ENCODE data around the gene PHF2.

The PHF2 gene

GRCh38 chr9:93656426-93657239 is 80.2 kb downstream of the PHF2 start:
- FAIRE-seq (no peak), DNase-seq (ENCODE audit: insufficient read length, low spot score) (no peak)
- no peak for TF ChIP-seq POLR2A (IDR thresholded peaks at IDR 0.05; ENCODE audit: low read depth, low read length)

GRCh38 chr9:93657331-93658111 is 81.1 kb downstream of the PHF2 start:
- FAIRE-seq (no peak), DNase-seq (ENCODE audit: insufficient read length, low spot score) (no peak)
- no peak for TF ChIP-seq POLR2A (IDR thresholded peaks at IDR 0.05; ENCODE audit: low read depth, low read length)

- FAIRE-seq (no peak), DNase-seq (ENCODE audit: insufficient read length, low spot score) (no peak)
- no peak for TF ChIP-seq POLR2A (IDR thresholded peaks at IDR 0.05; ENCODE audit: low read depth, low read length)
Measured at GRCh38 chr9:93658184-93658925, 82.0 kb downstream of the PHF2 start.

GRCh38 chr9:93659044-93659836 is 82.9 kb downstream of the PHF2 start:
- TF ChIP-seq POLR2A (IDR thresholded peaks at IDR 0.05; ENCODE audit: low read depth, low read length), result no peak
- DNase-seq (ENCODE audit: insufficient read length, low spot score) (no peak), FAIRE-seq (no peak)

GRCh38 chr9:93659837-93660177 is 83.4 kb downstream of the PHF2 start:
- no peak for FAIRE-seq
- TF ChIP-seq POLR2A (IDR thresholded peaks at IDR 0.05; ENCODE audit: low read depth, low read length), result no peak
- DNase-seq (ENCODE audit: insufficient read length, low spot score), result no peak

- FAIRE-seq (no peak), DNase-seq (ENCODE audit: insufficient read length, low spot score) (no peak)
- TF ChIP-seq POLR2A (IDR thresholded peaks at IDR 0.05; ENCODE audit: low read depth, low read length), result no peak
Measured at GRCh38 chr9:93660352-93661046, 84.1 kb downstream of the PHF2 start.

GRCh38 chr9:93661591-93661990 is 85.2 kb downstream of the PHF2 start:
- DNase-seq (ENCODE audit: insufficient read length, low spot score) (no peak), FAIRE-seq (no peak)
- TF ChIP-seq POLR2A (IDR thresholded peaks at IDR 0.05; ENCODE audit: low read depth, low read length), result no peak

GRCh38 chr9:93662016-93662638 is 85.7 kb downstream of the PHF2 start:
- TF ChIP-seq POLR2A (IDR thresholded peaks at IDR 0.05; ENCODE audit: low read depth, low read length), result no peak
- DNase-seq (ENCODE audit: insufficient read length, low spot score) (no peak), FAIRE-seq (no peak)

GRCh38 chr9:93662952-93663572 is 86.7 kb downstream of the PHF2 start:
- DNase-seq (ENCODE audit: insufficient read length, low spot score), result no peak
- FAIRE-seq, result no peak
- TF ChIP-seq POLR2A (IDR thresholded peaks at IDR 0.05; ENCODE audit: low read depth, low read length), result no peak

GRCh38 chr9:93663877-93664548 is 87.6 kb downstream of the PHF2 start:
- DNase-seq (ENCODE audit: insufficient read length, low spot score), result no peak
- FAIRE-seq, result no peak
- no peak for TF ChIP-seq POLR2A (IDR thresholded peaks at IDR 0.05; ENCODE audit: low read depth, low read length)

GRCh38 chr9:93664549-93665120 is 88.3 kb downstream of the PHF2 start:
- DNase-seq (ENCODE audit: insufficient read length, low spot score) (no peak), FAIRE-seq (no peak)
- TF ChIP-seq POLR2A (IDR thresholded peaks at IDR 0.05; ENCODE audit: low read depth, low read length), result no peak

All from H54 (cell line).